ENCODE data around the gene CFAP73.

- TF ChIP-seq, protein P1, sequence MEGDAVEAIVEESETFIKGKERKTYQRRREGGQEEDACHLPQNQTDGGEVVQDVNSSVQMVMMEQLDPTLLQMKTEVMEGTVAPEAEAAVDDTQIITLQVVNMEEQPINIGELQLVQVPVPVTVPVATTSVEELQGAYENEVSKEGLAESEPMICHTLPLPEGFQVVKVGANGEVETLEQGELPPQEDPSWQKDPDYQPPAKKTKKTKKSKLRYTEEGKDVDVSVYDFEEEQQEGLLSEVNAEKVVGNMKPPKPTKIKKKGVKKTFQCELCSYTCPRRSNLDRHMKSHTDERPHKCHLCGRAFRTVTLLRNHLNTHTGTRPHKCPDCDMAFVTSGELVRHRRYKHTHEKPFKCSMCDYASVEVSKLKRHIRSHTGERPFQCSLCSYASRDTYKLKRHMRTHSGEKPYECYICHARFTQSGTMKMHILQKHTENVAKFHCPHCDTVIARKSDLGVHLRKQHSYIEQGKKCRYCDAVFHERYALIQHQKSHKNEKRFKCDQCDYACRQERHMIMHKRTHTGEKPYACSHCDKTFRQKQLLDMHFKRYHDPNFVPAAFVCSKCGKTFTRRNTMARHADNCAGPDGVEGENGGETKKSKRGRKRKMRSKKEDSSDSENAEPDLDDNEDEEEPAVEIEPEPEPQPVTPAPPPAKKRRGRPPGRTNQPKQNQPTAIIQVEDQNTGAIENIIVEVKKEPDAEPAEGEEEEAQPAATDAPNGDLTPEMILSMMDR (IDR thresholded peaks at IDR 0.05), result no peak
- no peak for TF ChIP-seq POLR2A (IDR thresholded peaks at IDR 0.05)
These were observed 49.8 kb upstream of the CFAP73 start for GRCh38 chr12:113099764-113100163.

Measured in right lobe of liver (tissue), 4 donors.